ENCODE results near the gene PAOX.
"Not testable (repeated sequence)": the region's sequence is repeated elsewhere in the genome, so short reads cannot be mapped to it uniquely, and the experiment has no call there.

Gene PAOX

GRCh38 chr10:133411523-133412380 is 32.7 kb downstream of the PAOX start:
- no peak for DNase-seq

- no peak for DNase-seq
These were observed 33.3 kb downstream of the PAOX start for GRCh38 chr10:133412381-133412711.

- DNase-seq: not testable (repeated sequence)
These were observed 35.3 kb downstream of the PAOX start for GRCh38 chr10:133414401-133414800.

GRCh38 chr10:133415752-133416151 is 36.7 kb downstream of the PAOX start:
- no peak for DNase-seq

- DNase-seq: no peak
These were observed 39.4 kb downstream of the PAOX start for GRCh38 chr10:133418289-133418993.

- no peak for DNase-seq
These were observed 40.3 kb downstream of the PAOX start for GRCh38 chr10:133419211-133419950.

GRCh38 chr10:133420028-133420427 is 41.0 kb downstream of the PAOX start:
- no peak for DNase-seq

GRCh38 chr10:133420579-133420978 is 41.5 kb downstream of the PAOX start:
- DNase-seq: no peak

- DNase-seq: no peak
These were observed 42.5 kb downstream of the PAOX start for GRCh38 chr10:133421336-133422222.

- DNase-seq: no peak
These were observed 43.3 kb downstream of the PAOX start for GRCh38 chr10:133422223-133422806.

- no peak for DNase-seq
These were observed 44.0 kb downstream of the PAOX start for GRCh38 chr10:133422807-133423771.

GRCh38 chr10:133424102-133424501 is 45.0 kb downstream of the PAOX start:
- DNase-seq: not testable (repeated sequence)

GRCh38 chr10:133424601-133425000 is 45.5 kb downstream of the PAOX start, which contains the start of gene SPRN:
SPRN (minus strand) TSS chr10:133424625; CDS start chr10:133423681, 944 bp downstream.
- not testable (repeated sequence) for DNase-seq

- not testable (repeated sequence) for DNase-seq
These were observed 50.5 kb downstream of the PAOX start for GRCh38 chr10:133429571-133429970.

GRCh38 chr10:133431888-133432613 is 53.0 kb downstream of the PAOX start:
- DNase-seq: not testable (repeated sequence)

GRCh38 chr10:133432789-133433188 is 53.7 kb downstream of the PAOX start:
- DNase-seq: not testable (repeated sequence)

GRCh38 chr10:133438711-133439273 is 59.7 kb downstream of the PAOX start:
- DNase-seq: peak; percentile 56

GRCh38 chr10:133439517-133440461 is 60.7 kb downstream of the PAOX start:
- no peak for DNase-seq
